ENCODE measurements around the gene SF3B4. TPM values are rescaled to one million over a fixed set of nuclear protein-coding genes. Genes with fewer than 3 reads are reported as not detected.

SF3B4 gene
- total RNA-seq, 1 experiment from 2014 or later: 23.5 TPM

DNA sequence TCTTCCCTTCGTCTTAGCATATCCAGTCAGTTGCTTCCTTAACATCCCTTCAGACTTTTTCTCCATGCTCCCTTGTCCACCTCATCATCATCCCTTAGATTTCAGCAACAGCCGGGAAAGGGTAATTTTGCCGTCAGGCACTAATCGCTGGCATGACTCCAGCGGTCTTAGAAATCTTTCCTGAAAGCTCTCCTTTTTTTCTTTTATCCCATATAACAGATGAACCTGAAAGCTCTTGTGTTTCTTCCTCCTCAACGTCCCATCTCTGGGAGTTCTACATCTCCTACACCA lies 38.7 kb downstream of the SF3B4 start:
- no peaks in the 10 kb centered on the region for H3K27me3 ChIP-seq (ENCODE audit: low read length)
- ATAC-seq (no peak), DNase-seq (peak; percentile 56)
- peak overlapping the region; percentile 93 for H3K27ac ChIP-seq (ENCODE audit: low read length)
- H3K36me3 ChIP-seq (ENCODE audit: low read depth, low read length): no peaks in the 10 kb centered on the region
- H3K9me2 ChIP-seq (replicated peaks; ENCODE audit: low read length): no peaks in the 10 kb centered on the region
- no peak for TF ChIP-seq EZH2 (IDR thresholded peaks at IDR 0.05; ENCODE audit: low read length, unreplicated experiment)
- no peak for TF ChIP-seq EZH2phosphoT487 (IDR thresholded peaks at IDR 0.05; ENCODE audit: borderline replicate concordance, low read length)
- TF ChIP-seq, protein P1, sequence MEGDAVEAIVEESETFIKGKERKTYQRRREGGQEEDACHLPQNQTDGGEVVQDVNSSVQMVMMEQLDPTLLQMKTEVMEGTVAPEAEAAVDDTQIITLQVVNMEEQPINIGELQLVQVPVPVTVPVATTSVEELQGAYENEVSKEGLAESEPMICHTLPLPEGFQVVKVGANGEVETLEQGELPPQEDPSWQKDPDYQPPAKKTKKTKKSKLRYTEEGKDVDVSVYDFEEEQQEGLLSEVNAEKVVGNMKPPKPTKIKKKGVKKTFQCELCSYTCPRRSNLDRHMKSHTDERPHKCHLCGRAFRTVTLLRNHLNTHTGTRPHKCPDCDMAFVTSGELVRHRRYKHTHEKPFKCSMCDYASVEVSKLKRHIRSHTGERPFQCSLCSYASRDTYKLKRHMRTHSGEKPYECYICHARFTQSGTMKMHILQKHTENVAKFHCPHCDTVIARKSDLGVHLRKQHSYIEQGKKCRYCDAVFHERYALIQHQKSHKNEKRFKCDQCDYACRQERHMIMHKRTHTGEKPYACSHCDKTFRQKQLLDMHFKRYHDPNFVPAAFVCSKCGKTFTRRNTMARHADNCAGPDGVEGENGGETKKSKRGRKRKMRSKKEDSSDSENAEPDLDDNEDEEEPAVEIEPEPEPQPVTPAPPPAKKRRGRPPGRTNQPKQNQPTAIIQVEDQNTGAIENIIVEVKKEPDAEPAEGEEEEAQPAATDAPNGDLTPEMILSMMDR (conservative IDR thresholded peaks at IDR 0.05; ENCODE audit: low read depth, low read length): no peak
- H3F3A ChIP-seq (ENCODE audit: low read length, unreplicated experiment): peaks cover 12% of the 10 kb centered on the region
- no peaks in the 10 kb centered on the region for H4K20me1 ChIP-seq (ENCODE audit: low read length)
- H3K9ac ChIP-seq (ENCODE audit: low read length): peak overlapping the region; percentile 79
- POLR2A ChIA-PET (ENCODE audit: unreplicated experiment): no interaction called here
- peak overlapping the region; percentile 75 for H2AFZ ChIP-seq (ENCODE audit: low read length)
- H3K4me2 ChIP-seq (ENCODE audit: low read length): peak overlapping the region; percentile 91
- no TSS peak for BruUV-seq (replicated peaks)
- H3K9me3 ChIP-seq (ENCODE audit: low read length): no peaks in the 10 kb centered on the region
- intact Hi-C loops (cut with micrococcal nuclease): loop anchor here (1.0 kb wide), 3 partner anchors 50 to 178 kb away; partner anchors contain the start of gene VPS45
- H3K4me1 ChIP-seq (ENCODE audit: insufficient read depth, low read length): peaks cover 27% of the 10 kb centered on the region
- peaks cover 14% of the 10 kb centered on the region; the same call in 1 of the 2 replicates for H3K79me2 ChIP-seq (ENCODE audit: low read length)
- CTCF ChIA-PET: interaction anchor here (0.6 to 1.0 kb wide), 3 partner anchors 51 to 298 kb away, joined by 3 to 8 read pairs (median 4); no protein-coding TSS in a partner anchor
- H3K4me3 ChIP-seq (ENCODE audit: low read length): peak overlapping the region; percentile 77

DNA sequence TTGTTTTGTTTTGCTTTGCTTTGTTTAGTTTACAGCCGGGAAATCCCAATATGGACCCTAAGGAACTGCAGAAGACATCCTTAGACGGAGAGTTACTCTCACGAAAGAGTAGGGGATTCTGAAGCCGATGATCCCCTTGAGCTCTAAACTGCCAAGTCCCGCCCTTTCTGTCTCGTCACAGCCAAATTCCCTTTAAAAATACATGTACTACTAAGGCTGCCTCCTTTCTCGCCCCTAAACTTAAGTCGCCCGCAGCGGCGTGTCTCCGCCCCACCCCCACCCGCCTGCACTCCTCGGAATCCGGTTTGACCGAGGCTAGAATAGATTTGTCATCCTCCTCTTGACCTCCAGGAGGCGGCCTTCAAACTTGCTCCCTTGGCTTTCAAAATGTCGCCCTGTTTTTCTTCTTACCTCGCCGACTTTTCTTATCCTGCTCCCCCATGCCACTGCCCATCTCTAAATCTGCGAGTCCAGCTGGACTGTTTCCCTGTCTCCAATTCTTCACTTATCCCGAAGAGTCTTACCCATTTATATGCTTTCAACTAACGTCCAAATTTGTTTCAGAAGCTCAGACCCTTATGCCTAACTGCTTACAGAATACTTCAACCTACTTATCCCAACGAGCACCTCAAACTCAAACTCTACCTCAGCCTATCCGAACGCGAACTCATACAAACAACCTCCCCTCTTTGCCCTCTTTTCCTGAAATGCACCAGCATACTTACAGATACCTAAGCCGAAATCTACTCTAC lies 39.2 kb downstream of the SF3B4 start:
- H3K4me2 ChIP-seq (ENCODE audit: low read length): peak overlapping the region; percentile 91
- H3K9me2 ChIP-seq (replicated peaks; ENCODE audit: low read length): no peaks in the 10 kb centered on the region
- CTCF ChIA-PET: interaction anchor here (0.6 to 1.4 kb wide), 6 partner anchors 37 to 299 kb away, joined by 3 to 8 read pairs (median 4); no protein-coding TSS in a partner anchor
- H3K27me3 ChIP-seq (ENCODE audit: low read length): no peaks in the 10 kb centered on the region
- POLR2A ChIA-PET (ENCODE audit: unreplicated experiment): interaction anchor here (0.5 to 1.3 kb wide), 8 partner anchors 39 to 1366 kb away, joined by 3 to 9 read pairs (median 5); no protein-coding TSS in a partner anchor
- H4K20me1 ChIP-seq (ENCODE audit: low read length): no peaks in the 10 kb centered on the region
- intact Hi-C loops (cut with micrococcal nuclease): loop anchor here (1.0 kb wide), 3 partner anchors 51 to 179 kb away; partner anchors contain the start of gene VPS45
- peaks cover 12% of the 10 kb centered on the region for H3F3A ChIP-seq (ENCODE audit: low read length, unreplicated experiment)
- H3K4me3 ChIP-seq (ENCODE audit: low read length): peak overlapping the region; percentile 77
- no peaks in the 10 kb centered on the region for H3K36me3 ChIP-seq (ENCODE audit: low read depth, low read length)
- H3K9me3 ChIP-seq (ENCODE audit: low read length): no peaks in the 10 kb centered on the region
- peak overlapping the region; percentile 93 for H3K27ac ChIP-seq (ENCODE audit: low read length)
- H2AFZ ChIP-seq (ENCODE audit: low read length): peak overlapping the region; percentile 75
- ATAC-seq (peak; percentile 19), DNase-seq (peak; percentile 95)
- peaks cover 27% of the 10 kb centered on the region for H3K4me1 ChIP-seq (ENCODE audit: insufficient read depth, low read length)
- TF ChIP-seq EZH2 (IDR thresholded peaks at IDR 0.05; ENCODE audit: low read length, unreplicated experiment) (no peak), EZH2phosphoT487 (IDR thresholded peaks at IDR 0.05; ENCODE audit: borderline replicate concordance, low read length) (no peak)
- TF ChIP-seq, protein P1 (conservative IDR thresholded peaks at IDR 0.05; ENCODE audit: low read depth, low read length): peak; percentile 79
- no TSS peak for BruUV-seq (replicated peaks)
- H3K79me2 ChIP-seq (ENCODE audit: low read length): peaks cover 19% of the 10 kb centered on the region; the same call in 1 of the 2 replicates
- peak overlapping the region; percentile 79 for H3K9ac ChIP-seq (ENCODE audit: low read length)
